Naive thymus-derived CD8-positive, alpha-beta T cell (primary cell): Measurements from ENCODE around the gene SLF2. TPM values are rescaled to one million over a fixed set of nuclear protein-coding genes. Genes with fewer than 3 reads are reported as not detected.

Source experiments
- ATAC-seq, 2 donors: fragments of 150-1000 bp; cut with Tn5 transposase in 1 of 2; sonication (Bioruptor Pico), chemical (Tn5 transposase) in 1 of 2; 1 replicate in 1 of 2; 2 replicates in 1 of 2; pipeline ENCODE4 v1.10.0; 2021; ENCODE audit warnings: mild to moderate bottlenecking in 2 of 2, moderate library complexity in 2 of 2
- POLR2A ChIA-PET: fragments of 350-600 bp; sonication (Branson Sonifier 250); formaldehyde crosslinking; loops from one replicate; lab custom pipeline; 2021; ENCODE audit warnings: antibody characterized with exemption; lab: Charles Lee
- DNase-seq, 10 donors: peaks; one replicate each; pipeline versions ENCODE4 v3.0.0 to v3.0.0-alpha.2; 2020 to 2022
- H3K27ac Mint-ChIP-seq, 10 donors: one replicate each; pipeline ENCODE4 v1.8.0; 2020 to 2022; ENCODE audit warnings: mild to moderate bottlenecking in 10 of 10, mixed read lengths in 10 of 10, moderate library complexity in 4 of 10, inconsistent platforms in 1 of 10
- H3K27me3 Mint-ChIP-seq, 5 donors: one replicate each; pipeline ENCODE4 v1.8.0; 2021 to 2022; ENCODE audit warnings: mixed read lengths in 5 of 5
- H3K36me3 Mint-ChIP-seq, 3 donors: one replicate each; pipeline ENCODE4 v1.8.0; 2020 to 2022; ENCODE audit warnings: mixed read lengths in 3 of 3, mild to moderate bottlenecking in 2 of 3, inconsistent platforms in 1 of 3
- H3K4me1 Mint-ChIP-seq, 4 donors: one replicate each; pipeline ENCODE4 v1.8.0; 2021 to 2022; ENCODE audit warnings: mixed read lengths in 4 of 4
- H3K4me3 Mint-ChIP-seq, 10 donors: one replicate each; pipeline ENCODE4 v1.8.0; 2020 to 2022; ENCODE audit warnings: mild to moderate bottlenecking in 10 of 10, mixed read lengths in 10 of 10, moderate library complexity in 6 of 10, inconsistent platforms in 1 of 10
- H3K9me3 Mint-ChIP-seq, 9 donors: one replicate each; pipeline ENCODE4 v1.8.0; 2020 to 2022; ENCODE audit warnings: mixed read lengths in 9 of 9, mild to moderate bottlenecking in 3 of 9, inconsistent platforms in 1 of 9, moderate library complexity in 1 of 9
- microRNA-seq: library from miRNA; unstranded; fragments of <30 nt; microRNA quantifications from one replicate; pipeline ENCODE4 v1.2.0, GENCODE V29; 2022; ENCODE audit warnings: borderline microRNAs expressed
- polyA plus RNA-seq, 3 donors: library from polyadenylated mRNA; unstranded; fragments of 300-500 nt; fragmentation: Illumina TruSeq; gene quantifications; one replicate each; pipeline ENCODE4 v1.2.3, GENCODE V29; 2021
- total RNA-seq, 8 experiments: library from RNA in 2 of 8; stranded (reverse) in 2 of 8; gene quantifications; one replicate each; pipeline ENCODE4 v1.2.3 and lab custom pipeline; 2021 to 2026

SLF2 gene
- total and polyA plus RNA-seq, 5 experiments from 2014 or later: 9.7 to 46.1 (median 11.2) TPM

- Mint-ChIP-seq H3K9me3 (no peaks in the 10 kb centered on the region), H3K27me3 (peaks cover 0 to 11% (median 3%) of the 10 kb centered on the region in 5 donors), H3K27ac (peak overlapping the region in 1 of 10 donors; percentile 40), H3K4me3 (no peak overlapping the region), H3K36me3 (peaks cover 0 to 7% (median 0%) of the 10 kb centered on the region in 3 donors), H3K4me1 (peaks cover 7 to 11% (median 10%) of the 10 kb centered on the region in 4 donors)
- POLR2A ChIA-PET: no interaction called here
- DNase-seq: no peak
- ATAC-seq: no peak
Measured at GRCh38 chr10:101008823-101009423, 96.2 kb downstream of the SLF2 start.

DNA sequence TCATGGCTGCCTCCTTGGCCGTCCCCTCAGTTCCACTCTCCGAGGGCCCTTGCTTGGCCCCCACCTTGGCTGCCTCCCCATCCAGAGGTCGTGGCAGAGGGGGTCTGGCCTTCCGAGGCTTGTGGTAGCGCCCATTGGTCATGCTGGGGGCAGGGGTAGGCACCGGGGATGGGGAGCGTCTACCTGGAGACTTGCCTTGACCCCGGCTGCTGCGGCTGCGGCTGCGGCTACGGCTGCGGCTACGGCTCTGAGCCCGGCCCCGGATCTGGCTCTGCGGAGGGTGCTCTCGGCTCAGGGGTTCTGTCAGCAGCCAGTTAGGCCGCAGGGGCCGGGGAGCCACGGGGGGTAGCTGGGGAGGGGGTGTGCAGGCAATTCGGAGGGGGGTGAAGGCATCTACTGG is 97.6 kb downstream of the SLF2 start:
- POLR2A ChIA-PET: no interaction called here
- no peak for ATAC-seq
- peaks cover 12 to 19% (median 15%) of the 10 kb centered on the region in 4 donors for H3K4me1 Mint-ChIP-seq
- peaks cover 0 to 25% (median 13%) of the 10 kb centered on the region in 5 donors for H3K27me3 Mint-ChIP-seq
- DNase-seq: no peak
- no peak overlapping the region for H3K27ac Mint-ChIP-seq
- H3K36me3 Mint-ChIP-seq: peaks cover 0 to 3% (median 0%) of the 10 kb centered on the region in 3 donors
- no peak overlapping the region for H3K4me3 Mint-ChIP-seq
- H3K9me3 Mint-ChIP-seq: no peaks in the 10 kb centered on the region

DNA sequence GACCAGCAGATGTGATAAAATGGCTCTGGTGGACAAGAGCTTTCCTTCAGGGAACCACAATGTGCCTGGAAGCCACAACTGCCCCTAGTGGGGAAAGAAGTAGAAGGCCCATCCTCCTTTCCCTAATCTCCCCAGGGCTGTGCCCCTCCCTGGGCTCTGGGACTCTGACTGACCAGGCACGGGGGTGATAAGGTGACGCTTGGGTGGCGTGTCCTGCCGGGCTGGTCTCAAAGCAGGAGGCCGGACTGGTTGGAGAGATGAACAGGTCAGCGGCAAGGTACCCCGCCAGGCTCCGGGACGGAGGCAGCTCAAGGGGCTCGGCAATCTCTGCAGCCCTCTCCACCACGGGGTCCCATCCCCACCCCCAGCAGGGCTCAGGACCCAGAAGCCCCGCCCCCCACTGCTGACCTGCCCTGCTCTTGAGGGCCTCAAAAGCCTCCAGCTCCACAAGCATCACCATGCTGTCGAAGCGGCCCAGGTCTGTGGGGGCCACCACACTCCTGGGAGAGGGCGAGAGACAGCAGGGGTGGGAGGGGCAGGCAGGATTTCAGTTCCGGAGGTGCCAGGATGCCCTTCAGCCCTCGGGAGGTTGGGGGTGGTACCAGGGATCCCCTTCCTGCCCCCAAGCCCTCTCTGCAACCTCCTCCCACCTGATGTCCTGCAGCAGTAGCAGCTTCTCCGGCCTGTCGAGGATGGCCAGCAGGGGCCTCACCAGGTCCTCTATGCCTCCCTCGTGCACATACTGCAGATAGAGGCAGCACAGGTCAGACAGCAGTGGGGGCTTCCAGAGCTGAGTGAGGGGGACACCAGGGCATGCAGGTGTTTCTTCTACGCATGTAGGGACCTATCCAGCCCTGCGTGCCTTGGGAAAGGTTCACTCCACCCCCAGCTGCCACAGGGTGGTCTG is 99.0 kb downstream of the SLF2 start:
- peaks cover 12 to 19% (median 16%) of the 10 kb centered on the region in 4 donors for H3K4me1 Mint-ChIP-seq
- DNase-seq: no peak
- POLR2A ChIA-PET: interaction anchor here (0.8 to 1.5 kb wide), 3 partner anchors 12 to 25 kb away, joined by 3 to 4 read pairs (median 4); partner anchors contain the start of genes LZTS2, MRPL43 and TWNK
- no peaks in the 10 kb centered on the region for H3K9me3 Mint-ChIP-seq
- H3K36me3 Mint-ChIP-seq: no peaks in the 10 kb centered on the region
- no peak for ATAC-seq
- peaks cover 0 to 39% (median 25%) of the 10 kb centered on the region in 5 donors for H3K27me3 Mint-ChIP-seq
- no peak overlapping the region for H3K27ac Mint-ChIP-seq
- H3K4me3 Mint-ChIP-seq: no peak overlapping the region

DNA sequence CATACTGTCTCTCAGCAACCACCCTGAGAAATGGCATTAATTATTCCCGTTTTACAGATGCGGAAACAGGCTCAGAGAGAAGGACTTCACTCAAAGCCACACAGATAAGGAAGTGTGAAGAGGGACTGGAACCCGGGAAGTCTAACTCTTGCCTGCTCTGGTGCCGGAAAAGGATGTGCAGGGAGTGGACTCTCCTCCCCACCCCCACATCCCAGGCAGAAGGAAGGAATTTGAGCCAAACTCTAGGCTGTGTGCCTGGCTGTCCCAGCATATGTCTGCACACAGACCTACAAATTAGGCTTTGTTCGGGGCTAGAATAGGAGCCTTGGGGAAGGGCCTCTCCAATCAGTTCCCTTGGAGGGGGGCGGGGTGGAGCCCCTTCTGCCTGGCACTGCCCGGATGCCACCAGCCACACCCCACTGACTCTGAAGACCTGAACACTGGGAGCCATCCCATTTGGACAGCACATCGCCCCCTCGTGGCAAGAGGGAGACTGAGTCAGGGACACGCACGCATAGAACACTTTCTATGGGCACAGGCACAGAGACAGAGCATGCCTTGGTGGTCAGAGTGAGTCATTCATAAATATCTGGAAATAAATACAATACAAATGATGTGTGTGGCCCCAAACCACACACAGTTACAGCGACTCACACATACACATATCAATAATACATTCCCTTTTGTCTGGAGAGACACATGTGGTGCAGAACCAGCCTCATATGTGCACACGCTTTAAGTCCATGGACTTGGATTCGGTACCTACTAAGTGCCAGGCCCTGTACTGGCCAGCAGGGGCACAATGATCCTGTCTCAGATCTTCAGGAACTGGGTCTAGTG is 100.0 kb downstream of the SLF2 start:
- DNase-seq: peak; percentile 52 to 88 (median 68)
- H3K4me3 Mint-ChIP-seq: no peak overlapping the region
- POLR2A ChIA-PET: interaction anchor here (1.5 kb wide), 1 partner anchor 13 kb away, joined by 4 read pairs; the partner anchor contains the start of gene LZTS2
- peak overlapping the region in 3 of 10 donors; percentile 9 to 61 (median 29) for H3K27ac Mint-ChIP-seq
- no peaks in the 10 kb centered on the region for H3K9me3 Mint-ChIP-seq
- H3K4me1 Mint-ChIP-seq: peaks cover 12 to 19% (median 16%) of the 10 kb centered on the region in 4 donors
- peak; percentile 92 to 93 for ATAC-seq
- H3K27me3 Mint-ChIP-seq: peaks cover 4 to 49% (median 31%) of the 10 kb centered on the region in 5 donors
- no peaks in the 10 kb centered on the region for H3K36me3 Mint-ChIP-seq

GRCh38 chr10:101013365-101013825 is 100.6 kb downstream of the SLF2 start:
- no peaks in the 10 kb centered on the region for H3K36me3 Mint-ChIP-seq
- no peak overlapping the region for H3K4me3 Mint-ChIP-seq
- H3K27me3 Mint-ChIP-seq: peaks cover 4 to 55% (median 33%) of the 10 kb centered on the region in 5 donors
- peak overlapping the region in 3 of 10 donors; percentile 9 to 61 (median 29) for H3K27ac Mint-ChIP-seq
- peaks cover 13 to 22% (median 17%) of the 10 kb centered on the region in 4 donors for H3K4me1 Mint-ChIP-seq
- no peaks in the 10 kb centered on the region for H3K9me3 Mint-ChIP-seq
- no peak for DNase-seq
- ATAC-seq: no peak
- POLR2A ChIA-PET: interaction anchor here (0.7 to 4.7 kb wide), 4 partner anchors 14 to 1411 kb away, joined by 3 to 36 read pairs (median 4); partner anchors contain the start of gene LZTS2

GRCh38 chr10:101014230-101014884 is 101.6 kb downstream of the SLF2 start:
- Mint-ChIP-seq H3K4me3 (no peak overlapping the region), H3K9me3 (no peaks in the 10 kb centered on the region), H3K27me3 (peaks cover 4 to 65% (median 37%) of the 10 kb centered on the region in 5 donors), H3K4me1 (peaks cover 15 to 24% (median 18%) of the 10 kb centered on the region in 4 donors), H3K27ac (peak overlapping the region in 3 of 10 donors; percentile 27 to 82 (median 51)), H3K36me3 (no peaks in the 10 kb centered on the region)
- ATAC-seq: peak; percentile 47 to 59
- DNase-seq: peak; percentile 54 to 86 (median 74)
- POLR2A ChIA-PET: interaction anchor here (0.7 to 4.7 kb wide), 6 partner anchors 11 to 1410 kb away, joined by 3 to 36 read pairs (median 4); partner anchors contain the start of genes LZTS2, PDZD7 and SFXN3

Small RNA genes within 50 kb of the gene (microRNA-seq; reads per million reads assigned to microRNA genes)
- not detected for gene MIR608

Other genes with a start within 250 kb of the SLF2 start
- not detected for gene PAX2, start 167.4 kb upstream of the SLF2 start, total RNA-seq
- gene PAX2, start 167.4 kb upstream of the SLF2 start, polyA plus RNA-seq: not detected
- gene SEMA4G, start 56.5 kb downstream of the SLF2 start, total RNA-seq: 1 to 10 TPM; 1.6 to 2.0 TPM
- gene SEMA4G, start 56.5 kb downstream of the SLF2 start, polyA plus RNA-seq: under 1 TPM in 1 of 3 donors, not detected in 2; 0.14 TPM
- gene MRPL43, start 74.5 kb downstream of the SLF2 start, total RNA-seq: 10 to 100 TPM; 64.9 to 66.6 TPM
- 100 to 1,000 TPM; 117 to 136 (median 123) TPM for gene MRPL43, start 74.5 kb downstream of the SLF2 start, polyA plus RNA-seq
- 10 to 100 TPM; 17.0 to 18.2 TPM for gene TWNK, start 74.6 kb downstream of the SLF2 start, total RNA-seq
- 10 to 100 TPM in 1 of 3 donors, 1 to 10 TPM in 2; 5.3 to 18.2 (median 9.7) TPM for gene TWNK, start 74.6 kb downstream of the SLF2 start, polyA plus RNA-seq
- 10 to 100 TPM; 33.5 to 34.3 TPM for gene LZTS2, start 86.8 kb downstream of the SLF2 start, total RNA-seq
- 10 to 100 TPM; 10.8 to 19.5 (median 13.1) TPM for gene LZTS2, start 86.8 kb downstream of the SLF2 start, polyA plus RNA-seq
- 1 to 10 TPM; 1.3 to 1.4 TPM for gene PDZD7, start 118.2 kb downstream of the SLF2 start, total RNA-seq
- gene PDZD7, start 118.2 kb downstream of the SLF2 start, polyA plus RNA-seq: 1 to 10 TPM in 1 of 3 donors, under 1 TPM in 2; 0.39 to 1.1 (median 0.89) TPM
- gene SFXN3, start 118.3 kb downstream of the SLF2 start, total RNA-seq: 10 to 100 TPM; 63.1 to 66.9 TPM
- gene SFXN3, start 118.3 kb downstream of the SLF2 start, polyA plus RNA-seq: 10 to 100 TPM in 2 of 3 donors, 1 to 10 TPM in 1; 9.9 to 11.5 (median 11.2) TPM
- gene KAZALD1, start 149.0 kb downstream of the SLF2 start, total RNA-seq: not detected
- gene KAZALD1, start 149.0 kb downstream of the SLF2 start, polyA plus RNA-seq: not detected
- not detected for gene TLX1, start 218.3 kb downstream of the SLF2 start, total RNA-seq
- gene TLX1, start 218.3 kb downstream of the SLF2 start, polyA plus RNA-seq: not detected